Trophoblast cell (in vitro differentiated cells and primary cell): ENCODE results near the gene ABCC3.
"Not testable (repeated sequence)": the region's sequence is repeated elsewhere in the genome, so short reads cannot be mapped to it uniquely, and the experiment has no call there.

Experiments used
- DNase-seq, 2 donors: peaks; one replicate each; pipeline ENCODE4 v3.0.0-alpha.2; 2016
- H2AFZ ChIP-seq: 2 replicates; pipeline ENCODE4 v1.6.1; 2013; ENCODE audit warnings: low read length, moderate library complexity, mild to moderate bottlenecking; ENCODE audit not compliant: insufficient read depth, poor library complexity
- H2AK5ac ChIP-seq: 2 replicates; pipeline ENCODE4 v1.6.1; 2013; ENCODE audit warnings: mild to moderate bottlenecking, low read length
- H2BK120ac ChIP-seq: 2 replicates; pipeline ENCODE4 v1.6.1; 2013; ENCODE audit warnings: low read length, mild to moderate bottlenecking, moderate library complexity; ENCODE audit not compliant: insufficient read depth, poor library complexity
- H2BK12ac ChIP-seq: 2 replicates; pipeline ENCODE4 v1.6.1; 2013; ENCODE audit warnings: mild to moderate bottlenecking, low read length, moderate library complexity
- H2BK5ac ChIP-seq: 2 replicates; pipeline ENCODE4 v1.6.1; 2013; ENCODE audit warnings: low read length, low read depth, moderate library complexity, mild to moderate bottlenecking; ENCODE audit not compliant: poor library complexity
- H3K14ac ChIP-seq: 2 replicates; pipeline ENCODE4 v1.6.1; 2013; ENCODE audit warnings: mild to moderate bottlenecking, low read length
- H3K18ac ChIP-seq: 2 replicates; pipeline ENCODE4 v1.6.1; 2013; ENCODE audit warnings: mild to moderate bottlenecking, low read length
- H3K23ac ChIP-seq: 2 replicates; pipeline ENCODE4 v1.6.1; 2013; ENCODE audit warnings: low read length
- H3K27ac ChIP-seq: 2 replicates; pipeline ENCODE4 v1.5.1; 2013; ENCODE audit warnings: low read depth, mild to moderate bottlenecking, inconsistent platforms, low read length, moderate library complexity
- H3K27me3 ChIP-seq: 2 replicates; pipeline ENCODE4 v1.6.1; 2013; ENCODE audit warnings: inconsistent platforms, mild to moderate bottlenecking, low read length, moderate library complexity; ENCODE audit not compliant: insufficient read depth
- H3K36me3 ChIP-seq, 2 experiments: 1 replicate in 1 of 2; 2 replicates in 1 of 2; pipeline ENCODE4 v1.6.1; 2013; ENCODE audit warnings: low read length in 2 of 2, mild to moderate bottlenecking in 2 of 2, moderate library complexity in 1 of 2; ENCODE audit not compliant: insufficient read depth in 2 of 2, control insufficient read depth in 1 of 2
- H3K4ac ChIP-seq: 2 replicates; pipeline ENCODE4 v1.6.1; 2013; ENCODE audit warnings: low read depth, mild to moderate bottlenecking, low read length, moderate library complexity
- H3K4me1 ChIP-seq, 2 experiments: 1 replicate in 1 of 2; 2 replicates in 1 of 2; pipeline ENCODE4 v1.6.1; 2013; ENCODE audit warnings: low read length in 2 of 2, mild to moderate bottlenecking in 2 of 2, moderate library complexity in 1 of 2; ENCODE audit not compliant: insufficient read depth in 2 of 2, control insufficient read depth in 1 of 2
- H3K4me2 ChIP-seq: 2 replicates; pipeline ENCODE4 v1.6.1; 2013; ENCODE audit warnings: inconsistent platforms, mild to moderate bottlenecking, low read length, moderate library complexity
- H3K4me3 ChIP-seq: 2 replicates; pipeline ENCODE4 v1.5.1; 2013; ENCODE audit warnings: mild to moderate bottlenecking, low read depth, low read length, inconsistent platforms
- H3K79me1 ChIP-seq: one replicate; pipeline ENCODE4 v1.6.1; 2013; ENCODE audit warnings: low read length
- H3K79me2 ChIP-seq: 2 replicates; pipeline ENCODE4 v1.6.1; 2013; ENCODE audit warnings: low read length, mild to moderate bottlenecking; ENCODE audit not compliant: control insufficient read depth, insufficient read depth, poor library complexity
- H3K9ac ChIP-seq: 2 replicates; pipeline ENCODE4 v1.6.1; 2013; ENCODE audit warnings: mild to moderate bottlenecking, low read length
- H3K9me3 ChIP-seq: 2 replicates; pipeline ENCODE4 v1.6.1; 2013; ENCODE audit warnings: low read depth, mild to moderate bottlenecking, control low read depth, inconsistent platforms, low read length; ENCODE audit not compliant: insufficient read depth
- H4K12ac ChIP-seq: 2 replicates; pipeline ENCODE4 v1.6.1; 2013; ENCODE audit warnings: low read depth, mild to moderate bottlenecking, low read length, moderate library complexity
- H4K8ac ChIP-seq: 2 replicates; pipeline ENCODE4 v1.6.1; 2013; ENCODE audit warnings: low read depth, mild to moderate bottlenecking, low read length, moderate library complexity
- H4K91ac ChIP-seq: one replicate; pipeline ENCODE4 v1.6.1; 2013; ENCODE audit warnings: low read depth, mild to moderate bottlenecking, low read length, moderate library complexity
- WGBS: extraction: QIAGEN DNeasy Blood & Tissue Kit; methylation state at CpG from one replicate; pipeline ENCODE4 v1.1.7; 2013; ENCODE audit warnings: missing lambda C conversion rate; ENCODE audit not compliant: insufficient read length, insufficient coverage; ENCODE audit errors: extremely low coverage; 5-methylcytosine and 5-hydroxymethylcytosine counted together

The ABCC3 gene

GRCh38 chr17:50719924-50720794, 85.5 kb downstream of the ABCC3 start:
- Histone ChIP-seq H3K18ac (peak overlapping the region; percentile 97), H3K23ac (no peak overlapping the region), H3K4me1 (peaks cover 3 to 6% of the 10 kb centered on the region in 2 experiments), H3K4ac (peak overlapping the region; percentile 100), H3K36me3 (peaks cover 0 to 2% of the 10 kb centered on the region in 2 experiments), H3K4me3 (peak overlapping the region; percentile 89), H3K9me3 (peaks cover 2% of the 10 kb centered on the region), H2BK12ac (no peak overlapping the region), H2BK5ac (peak overlapping the region; percentile 93), H4K8ac (peak overlapping the region; percentile 97), H3K79me1 (peaks cover 9% of the 10 kb centered on the region), H4K91ac (peak overlapping the region; percentile 91), H4K12ac (peak overlapping the region; percentile 98), H3K27ac (peak overlapping the region; percentile 99), H3K14ac (peak overlapping the region; percentile 98), H3K9ac (peak overlapping the region; percentile 95), H2AFZ (peak overlapping the region; percentile 95), H2BK120ac (peak overlapping the region; percentile 86), H3K79me2 (peaks cover 27% of the 10 kb centered on the region), H2AK5ac (peak overlapping the region; percentile 67), H3K4me2 (peak overlapping the region; percentile 64), H3K27me3 (no peaks in the 10 kb centered on the region)
- no CpG with 5 or more reads among the region's 25 CpGs for WGBS
- peak in 1 of 2 donors; percentile 34 for DNase-seq

GRCh38 chr17:50721194-50722010, 86.7 kb downstream of the ABCC3 start:
- Histone ChIP-seq H3K27ac (no peak overlapping the region), H3K23ac (no peak overlapping the region), H4K12ac (no peak overlapping the region), H4K91ac (no peak overlapping the region), H2BK12ac (no peak overlapping the region), H2BK5ac (no peak overlapping the region), H3K9me3 (peaks cover 2% of the 10 kb centered on the region), H3K79me1 (peaks cover 9% of the 10 kb centered on the region), H3K9ac (no peak overlapping the region), H3K79me2 (peaks cover 30% of the 10 kb centered on the region), H2BK120ac (no peak overlapping the region), H3K4ac (peak overlapping the region; percentile 62), H3K18ac (no peak overlapping the region), H3K4me3 (no peak overlapping the region), H3K27me3 (no peaks in the 10 kb centered on the region), H3K4me2 (peak overlapping the region; percentile 64), H2AFZ (no peak overlapping the region), H3K36me3 (peaks cover 0 to 2% of the 10 kb centered on the region in 2 experiments), H2AK5ac (no peak overlapping the region), H3K14ac (no peak overlapping the region), H3K4me1 (peaks cover 3 to 6% of the 10 kb centered on the region in 2 experiments), H4K8ac (no peak overlapping the region)
- WGBS, result no CpG with 5 or more reads among the region's 7 CpGs
- DNase-seq, result peak in 1 of 2 donors; percentile 42

DNA sequence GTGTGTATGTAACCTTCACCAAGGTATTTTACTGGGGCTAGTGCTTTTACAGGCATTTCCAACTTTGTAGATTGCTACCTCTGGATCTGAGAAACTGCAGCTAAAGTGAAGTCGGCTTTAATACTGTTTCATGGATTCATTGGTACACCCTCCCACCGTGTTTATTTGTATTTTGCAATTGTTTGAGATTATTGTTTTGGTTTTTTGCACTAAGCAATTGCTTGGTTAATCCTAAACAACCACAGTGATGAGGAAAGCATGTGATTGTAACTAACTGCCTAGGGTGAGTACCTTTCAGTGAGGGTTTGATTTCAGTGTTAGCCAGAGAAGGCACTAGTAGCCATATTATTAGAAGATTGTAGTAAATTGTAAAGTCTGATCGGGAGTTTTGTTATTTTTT, 88.1 kb downstream of the ABCC3 start:
- Histone ChIP-seq H2BK5ac (no peak overlapping the region), H3K36me3 (peaks cover 0 to 2% of the 10 kb centered on the region in 2 experiments), H3K23ac (no peak overlapping the region), H3K9ac (no peak overlapping the region), H2BK12ac (no peak overlapping the region), H3K4ac (peak overlapping the region; percentile 96), H2AFZ (no peak overlapping the region), H3K4me1 (peaks cover 9% of the 10 kb centered on the region in 2 experiments), H3K27me3 (no peaks in the 10 kb centered on the region), H3K79me1 (peaks cover 9% of the 10 kb centered on the region), H2BK120ac (no peak overlapping the region), H3K14ac (no peak overlapping the region), H3K4me3 (no peak overlapping the region), H3K4me2 (no peak overlapping the region), H2AK5ac (no peak overlapping the region), H3K9me3 (peaks cover 2% of the 10 kb centered on the region), H3K27ac (no peak overlapping the region), H4K12ac (no peak overlapping the region), H4K91ac (no peak overlapping the region), H3K18ac (no peak overlapping the region), H4K8ac (no peak overlapping the region), H3K79me2 (peaks cover 35% of the 10 kb centered on the region)
- DNase-seq, result no peak
- WGBS, result no CpG with 5 or more reads among the region's 3 CpGs

- H3K79me1 ChIP-seq, H3K9me3 ChIP-seq, H2AFZ ChIP-seq, H3K14ac ChIP-seq, H2BK120ac ChIP-seq, H3K4me2 ChIP-seq, H3K27me3 ChIP-seq, H3K4me1 ChIP-seq, H4K12ac ChIP-seq, DNase-seq, H4K91ac ChIP-seq, H3K36me3 ChIP-seq, H3K18ac ChIP-seq, H3K27ac ChIP-seq, H2AK5ac ChIP-seq, H3K9ac ChIP-seq, H2BK5ac ChIP-seq, H3K23ac ChIP-seq, H2BK12ac ChIP-seq, H3K4me3 ChIP-seq, H4K8ac ChIP-seq: not testable (repeated sequence)
- WGBS, result no CpG with 5 or more reads among the region's 6 CpGs
- Histone ChIP-seq H3K79me2 (peaks cover 38% of the 10 kb centered on the region), H3K4ac (peak overlapping the region; percentile 39)
Measured at GRCh38 chr17:50724622-50725021, 89.9 kb downstream of the ABCC3 start.
